ENCODE results near the gene RIPK3. TPM values are rescaled to one million over a fixed set of nuclear protein-coding genes. Genes with fewer than 3 reads are reported as not detected.

RIPK3 gene
- total RNA-seq, 4 donors from 2014 or later: 6.3 to 18.0 (median 7.2) TPM

GRCh38 chr14:24325041-24325530 lies 14.7 kb downstream of the RIPK3 start:
- intact Hi-C loops (cut with DNase I; ENCODE audit: low total_unique reads): no loop called here
- TF ChIP-seq CTCF (IDR thresholded peaks at IDR 0.05): no peak
- TF ChIP-seq POLR2A (IDR thresholded peaks at IDR 0.05): no peak
- 82 to 87% methylated on average over 5 of the region's 5 CpGs for WGBS, 2 donors
- H3K4me3 ChIP-seq (ENCODE audit: low read depth, poor library complexity, severe bottlenecking): no peak overlapping the region
- DNase-seq (ENCODE audit: low spot score in 2 of 2): no peak

- TF ChIP-seq CTCF (IDR thresholded peaks at IDR 0.05) (no peak), POLR2A (IDR thresholded peaks at IDR 0.05) (no peak)
- intact Hi-C loops (cut with DNase I; ENCODE audit: low total_unique reads): no loop called here
- WGBS, 2 donors: 80 to 81% methylated on average over 6 of the region's 6 CpGs
Observed at GRCh38 chr14:24324024-24324423, 15.8 kb downstream of the RIPK3 start.

GRCh38 chr14:24323341-24323740 lies 16.4 kb downstream of the RIPK3 start:
- no peak for DNase-seq (ENCODE audit: low spot score in 2 of 2)
- WGBS, 2 donors: 54 to 55% methylated on average over 3 of the region's 3 CpGs
- intact Hi-C loops (cut with DNase I; ENCODE audit: low total_unique reads): no loop called here
- no peak overlapping the region for H3K4me3 ChIP-seq (ENCODE audit: low read depth, poor library complexity, severe bottlenecking)
- TF ChIP-seq CTCF (IDR thresholded peaks at IDR 0.05) (no peak), POLR2A (IDR thresholded peaks at IDR 0.05) (no peak)

More at GRCh38 chr14:24324024-24324423, 15.8 kb downstream of the RIPK3 start:
- no peak overlapping the region for H3K4me3 ChIP-seq (ENCODE audit: low read depth, poor library complexity, severe bottlenecking)
- no peak for DNase-seq (ENCODE audit: low spot score in 2 of 2)

DNA sequence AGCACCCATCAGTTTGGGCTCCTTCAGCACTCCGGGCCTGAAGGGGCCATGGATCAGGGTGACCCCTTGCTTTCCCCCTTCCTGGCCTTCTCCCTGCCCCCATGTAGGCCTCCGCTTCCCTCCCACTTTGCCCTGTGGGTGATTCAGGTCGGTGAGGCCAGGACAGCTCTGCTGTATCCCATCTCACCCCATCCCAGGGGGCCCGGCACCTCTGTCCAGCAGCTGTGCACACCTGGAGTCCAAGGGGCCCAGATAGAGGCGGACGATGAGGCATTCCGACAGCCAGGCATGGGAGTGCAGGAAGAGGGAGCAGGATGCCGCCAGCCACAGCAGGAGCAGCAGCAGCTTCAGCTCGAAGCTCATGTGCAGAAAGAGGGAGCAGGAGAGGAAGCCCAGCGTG lies 17.1 kb downstream of the RIPK3 start:
- no peak for DNase-seq (ENCODE audit: low spot score in 2 of 2)
- no peak for TF ChIP-seq CTCF (IDR thresholded peaks at IDR 0.05)
- no peak for TF ChIP-seq POLR2A (IDR thresholded peaks at IDR 0.05)
- WGBS, 2 donors: 84 to 86% methylated on average over 8 to 10 of the region's 10 CpGs
- intact Hi-C loops (cut with DNase I; ENCODE audit: low total_unique reads): no loop called here
- no peak overlapping the region for H3K4me3 ChIP-seq (ENCODE audit: low read depth, poor library complexity, severe bottlenecking)

DNA sequence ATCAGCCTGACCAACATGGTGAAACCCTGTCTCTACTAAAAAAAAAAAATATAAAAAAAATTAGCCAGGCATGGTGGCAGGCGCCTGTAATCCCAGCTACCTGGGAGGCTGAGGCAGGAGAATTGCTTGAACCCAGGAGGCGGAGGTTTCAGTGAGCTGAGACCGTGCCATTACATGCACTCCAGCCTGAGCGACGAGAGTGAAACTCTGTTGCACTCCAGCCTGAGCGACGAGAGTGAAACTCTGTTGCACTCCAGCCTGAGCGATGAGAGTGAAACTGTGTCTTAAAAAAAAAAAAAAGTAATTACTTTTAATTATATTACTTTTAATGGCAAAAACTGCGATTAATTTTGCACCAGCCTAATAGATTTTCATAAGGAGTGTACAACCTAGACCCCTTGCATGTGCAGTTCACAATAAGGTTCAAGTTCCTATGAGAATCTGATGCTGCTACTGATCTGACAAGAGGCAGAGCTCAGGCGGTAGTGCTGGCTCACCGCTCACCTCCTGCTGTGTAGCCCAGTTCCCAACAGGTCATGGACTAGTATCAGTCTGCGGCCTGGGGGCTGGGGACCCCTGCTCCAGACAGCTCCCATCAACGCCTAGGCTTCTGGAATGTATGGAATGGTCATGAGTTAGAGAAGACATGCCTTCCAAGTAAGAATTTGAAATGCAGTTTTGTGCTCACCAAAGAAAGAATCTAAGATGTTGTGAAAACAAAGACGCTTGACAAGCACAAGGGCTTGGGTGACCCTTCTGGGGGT lies 18.4 kb downstream of the RIPK3 start:
- H3K4me3 ChIP-seq (ENCODE audit: low read depth, poor library complexity, severe bottlenecking): no peak overlapping the region
- WGBS, 2 donors: 89 to 92% methylated on average over 14 of the region's 14 CpGs
- no peak for DNase-seq (ENCODE audit: low spot score in 2 of 2)
- no peak for TF ChIP-seq CTCF (IDR thresholded peaks at IDR 0.05)
- no peak for TF ChIP-seq POLR2A (IDR thresholded peaks at IDR 0.05)
- intact Hi-C loops (cut with DNase I; ENCODE audit: low total_unique reads): no loop called here

Data from lower leg skin (tissue), 4 donors.